GM12878 (cell line): ENCODE measurements around the gene PLB1. TPM values are rescaled to one million over a fixed set of nuclear protein-coding genes. Genes with fewer than 3 reads are reported as not detected.

Experiments used
- ATAC-seq: fragments of 200-7000 bp; cut with Tn5 transposase; 3 replicates; pipeline ENCODE4 v1.9.1; 2020; ENCODE audit warnings: mild to moderate bottlenecking, moderate library complexity
- BruUV-seq: library from RNA; stranded (reverse); fragments of 400-500 nt; replicated peaks from 2 replicates; lab custom pipeline; 2021; lab: Mats Ljungman, UMichigan
- CTCF ChIA-PET: fragments of 300-600 bp; sonication (Branson Sonifier 250); formaldehyde crosslinking; extraction: SDS; loops from one replicate; lab custom pipeline; 2021; ENCODE audit warnings: inconsistent platforms; lab: Yijun Ruan, JAX
- POLR2A ChIA-PET: fragments of 350-600 bp; formaldehyde crosslinking; extraction: SDS; loops from one replicate; lab custom pipeline; 2021; ENCODE audit warnings: inconsistent platforms; lab: Charles Lee
- RAD21 ChIA-PET: fragments of 300-600 bp; sonication (Branson Sonifier 250); formaldehyde crosslinking; loops from one replicate; lab custom pipeline; 2023; ENCODE audit warnings: antibody characterized with exemption; ENCODE audit not compliant: unreplicated experiment; lab: Charles Lee
- SMC1A ChIA-PET: fragments of 300-600 bp; sonication (Branson Sonifier 250); formaldehyde crosslinking; loops from one replicate; lab custom pipeline; 2023; ENCODE audit not compliant: unreplicated experiment, uncharacterized antibody; lab: Charles Lee
- DNase-seq: peaks from one replicate; pipeline ENCODE4 v3.0.0-alpha.2; 2011; ENCODE audit warnings: low read depth, low spot score
- FAIRE-seq: peaks from 3 replicates; lab custom pipeline; 2011; peaks lifted over from hg19 to GRCh38; lab: Jason Lieb, UNC
- H2AFZ ChIP-seq: 2 replicates; pipeline ENCODE4 v1.6.0; 2011; ENCODE audit warnings: low read depth, low read length, control low read depth; ENCODE audit not compliant: control insufficient read depth
- H3K27ac ChIP-seq: 2 replicates; pipeline ENCODE4 v1.5.1; 2011; ENCODE audit warnings: control low read depth; ENCODE audit not compliant: control insufficient read depth, insufficient read depth
- H3K27me3 ChIP-seq, 2 experiments: replicated peaks in 1 of 2; 2 replicates each; pipeline versions ENCODE4 v1.6.0 to v1.6.1; 2011; ENCODE audit warnings: low read length in 1 of 2; ENCODE audit not compliant: control insufficient read depth in 2 of 2, insufficient read depth in 2 of 2
- H3K36me3 ChIP-seq, 2 experiments: 2 replicates each; pipeline ENCODE4 v1.5.1; 2011; ENCODE audit warnings: low read length in 1 of 2; ENCODE audit not compliant: control insufficient read depth in 2 of 2, insufficient read depth in 2 of 2
- H3K4me1 ChIP-seq: 2 replicates; pipeline ENCODE4 v1.6.1; 2011; ENCODE audit warnings: mild to moderate bottlenecking, low read length, moderate library complexity, mixed read lengths; ENCODE audit not compliant: control insufficient read depth, insufficient read depth
- H3K4me2 ChIP-seq: 2 replicates; pipeline ENCODE4 v1.6.0; 2011; ENCODE audit warnings: control low read depth; ENCODE audit not compliant: control insufficient read depth, insufficient read depth
- H3K4me3 ChIP-seq: fragments of 200-600 bp; sonication (generic); 2 replicates; pipeline ENCODE4 v1.5.1; 2016
- H3K79me2 ChIP-seq: 2 replicates; pipeline ENCODE4 v1.6.0; 2011; ENCODE audit warnings: low read length; ENCODE audit not compliant: control insufficient read depth, insufficient read depth
- H3K9ac ChIP-seq: 2 replicates; pipeline ENCODE4 v1.8.0; 2011; ENCODE audit warnings: low read length, control low read depth, mixed read lengths; ENCODE audit not compliant: control insufficient read depth, insufficient read depth
- H3K9me3 ChIP-seq: replicated peaks from 3 replicates; pipeline ENCODE4 v1.5.1; 2011; ENCODE audit warnings: mild to moderate bottlenecking, low read length; ENCODE audit not compliant: control insufficient read depth, insufficient read depth
- H4K20me1 ChIP-seq: 2 replicates; pipeline ENCODE4 v1.6.0; 2011; ENCODE audit not compliant: control insufficient read depth, insufficient read depth
- NFYB ChIP-seq: IDR thresholded peaks from 2 replicates; pipeline ENCODE4 v1.6.1; 2011; ENCODE audit warnings: low read depth, mild to moderate bottlenecking, low read length, improper control_type of control experiment, moderate library complexity; ENCODE audit not compliant: insufficient read depth
- TCF3 ChIP-seq: IDR thresholded peaks from 2 replicates; pipeline ENCODE4 v1.6.1; 2012; ENCODE audit warnings: low read depth, mild to moderate bottlenecking, low read length, borderline replicate concordance; ENCODE audit not compliant: insufficient read depth
- YBX1 ChIP-seq: fragments of 450-650 bp; IDR thresholded peaks from 2 replicates; pipeline ENCODE4 v1.6.1; 2016; ENCODE audit warnings: antibody characterized with exemption
- WGBS: methylation state at CpG from one replicate; pipeline ENCODE4 v1.1.6; 2016; ENCODE audit warnings: low lambda C conversion rate; ENCODE audit not compliant: insufficient replicate concordance, insufficient coverage; ENCODE audit errors: missing lambda C conversion rate; 5-methylcytosine and 5-hydroxymethylcytosine counted together
- in situ Hi-C: fragments of 300-500 bp; cut with MboI; formaldehyde crosslinking; loops from 9 replicates; pipeline ENCODE4 v1.14.3; 2018; ENCODE audit warnings: mixed read lengths
- intact Hi-C: fragments of 100-400 bp; cut with micrococcal nuclease; formaldehyde crosslinking; loops from one replicate; pipeline ENCODE4 v1.14.2; 2022; ENCODE audit not compliant: unreplicated experiment
- polyA plus RNA-seq, 11 experiments: library from polyadenylated mRNA; depleted of rRNA in 4 of 11; unstranded in 6 of 11; stranded (reverse) in 5 of 11; fragments of >200 nt; fragmentation: Nextera tagmentation in 4 of 11; fragmentation: Illumina TruSeq in 1 of 11; extraction: Ambion mirVana in 4 of 11; extraction: Trizol in 1 of 11; gene quantifications; 1 replicate in 1 of 11; 2 replicates in 10 of 11; pipeline versions ENCODE4 v1.2.1 to v1.2.3, GENCODE V29; 2011 to 2016; ENCODE audit warnings: inconsistent platforms in 2 of 11, missing spikeins in 2 of 11, low read depth in 1 of 11
- total RNA-seq, 4 experiments: library from RNA; depleted of rRNA in 3 of 4; stranded (reverse); fragments of >200 nt in 3 of 4; fragmentation: Illumina TruSeq in 1 of 4; extraction: Trizol in 1 of 4; gene quantifications; 2 replicates each; pipeline versions ENCODE4 v1.2.1 to v1.2.3, GENCODE V29; 2013 to 2021
- TF ChIP-seq, protein P1 (sequence below): fragments of 450-650 bp; IDR thresholded peaks from 2 replicates; pipeline ENCODE4 v1.6.1; 2017; ENCODE audit warnings: low read depth, mild to moderate bottlenecking, moderate library complexity
- TF ChIP-seq, protein P2 (sequence below): IDR thresholded peaks from 2 replicates; pipeline ENCODE4 v1.6.1; 2012; ENCODE audit warnings: low read depth, low read length, improper control_type of control experiment
- TF ChIP-seq, protein P3 (sequence below): fragments of 450-650 bp; conservative IDR thresholded peaks from 2 replicates; pipeline ENCODE4 v1.6.1; 2017; ENCODE audit warnings: mild to moderate bottlenecking, moderate library complexity

PLB1 gene
- total and polyA plus RNA-seq, 10 of the 15 experiments (the other 5 are each of a cell fraction or from before 2014, with no cell fraction given): 0.03 to 0.49 (median 0.28) TPM

DNA sequence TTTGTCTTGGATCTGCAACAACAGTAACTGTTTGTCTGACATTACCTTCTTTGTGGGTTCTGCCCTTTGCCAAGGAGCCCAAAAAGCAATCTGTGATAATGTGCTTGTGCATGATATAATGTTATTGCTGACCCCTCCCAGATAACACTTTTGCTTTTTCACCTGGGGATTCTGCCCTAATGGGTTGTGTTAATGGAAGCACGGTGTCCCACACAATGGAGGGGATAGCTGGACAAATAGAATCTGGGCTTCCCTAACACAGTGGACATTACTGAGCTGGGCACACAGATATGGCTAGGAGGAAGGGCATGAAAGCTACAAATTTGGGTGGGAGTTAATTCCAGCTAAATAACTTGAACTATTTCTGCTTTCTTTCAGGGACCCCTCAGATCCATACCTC, 20.6 kb downstream of the PLB1 start:
- no peak overlapping the region for H3K9ac ChIP-seq
- CTCF ChIA-PET: no interaction called here
- TF ChIP-seq, protein P1, sequence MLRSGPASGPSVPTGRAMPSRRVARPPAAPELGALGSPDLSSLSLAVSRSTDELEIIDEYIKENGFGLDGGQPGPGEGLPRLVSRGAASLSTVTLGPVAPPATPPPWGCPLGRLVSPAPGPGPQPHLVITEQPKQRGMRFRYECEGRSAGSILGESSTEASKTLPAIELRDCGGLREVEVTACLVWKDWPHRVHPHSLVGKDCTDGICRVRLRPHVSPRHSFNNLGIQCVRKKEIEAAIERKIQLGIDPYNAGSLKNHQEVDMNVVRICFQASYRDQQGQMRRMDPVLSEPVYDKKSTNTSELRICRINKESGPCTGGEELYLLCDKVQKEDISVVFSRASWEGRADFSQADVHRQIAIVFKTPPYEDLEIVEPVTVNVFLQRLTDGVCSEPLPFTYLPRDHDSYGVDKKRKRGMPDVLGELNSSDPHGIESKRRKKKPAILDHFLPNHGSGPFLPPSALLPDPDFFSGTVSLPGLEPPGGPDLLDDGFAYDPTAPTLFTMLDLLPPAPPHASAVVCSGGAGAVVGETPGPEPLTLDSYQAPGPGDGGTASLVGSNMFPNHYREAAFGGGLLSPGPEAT: no peak
- TF ChIP-seq, protein P2, sequence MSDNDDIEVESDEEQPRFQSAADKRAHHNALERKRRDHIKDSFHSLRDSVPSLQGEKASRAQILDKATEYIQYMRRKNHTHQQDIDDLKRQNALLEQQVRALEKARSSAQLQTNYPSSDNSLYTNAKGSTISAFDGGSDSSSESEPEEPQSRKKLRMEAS: no peak
- TF ChIP-seq YBX1 (no peak), NFYB (no peak), TCF3 (no peak)
- TF ChIP-seq, protein P3, sequence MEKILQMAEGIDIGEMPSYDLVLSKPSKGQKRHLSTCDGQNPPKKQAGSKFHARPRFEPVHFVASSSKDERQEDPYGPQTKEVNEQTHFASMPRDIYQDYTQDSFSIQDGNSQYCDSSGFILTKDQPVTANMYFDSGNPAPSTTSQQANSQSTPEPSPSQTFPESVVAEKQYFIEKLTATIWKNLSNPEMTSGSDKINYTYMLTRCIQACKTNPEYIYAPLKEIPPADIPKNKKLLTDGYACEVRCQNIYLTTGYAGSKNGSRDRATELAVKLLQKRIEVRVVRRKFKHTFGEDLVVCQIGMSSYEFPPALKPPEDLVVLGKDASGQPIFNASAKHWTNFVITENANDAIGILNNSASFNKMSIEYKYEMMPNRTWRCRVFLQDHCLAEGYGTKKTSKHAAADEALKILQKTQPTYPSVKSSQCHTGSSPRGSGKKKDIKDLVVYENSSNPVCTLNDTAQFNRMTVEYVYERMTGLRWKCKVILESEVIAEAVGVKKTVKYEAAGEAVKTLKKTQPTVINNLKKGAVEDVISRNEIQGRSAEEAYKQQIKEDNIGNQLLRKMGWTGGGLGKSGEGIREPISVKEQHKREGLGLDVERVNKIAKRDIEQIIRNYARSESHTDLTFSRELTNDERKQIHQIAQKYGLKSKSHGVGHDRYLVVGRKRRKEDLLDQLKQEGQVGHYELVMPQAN: no peak

More for the DNA sequence above, 20.6 kb downstream of the PLB1 start:
- Histone ChIP-seq H2AFZ (no peak overlapping the region), H3K36me3 (no peaks in the 10 kb centered on the region), H3K4me2 (no peak overlapping the region), H4K20me1 (no peaks in the 10 kb centered on the region), H3K27ac (no peak overlapping the region), H3K4me3 (no peak overlapping the region), H3K27me3 (no peaks in the 10 kb centered on the region), H3K4me1 (no peaks in the 10 kb centered on the region), H3K9me3 (no peaks in the 10 kb centered on the region), H3K79me2 (no peaks in the 10 kb centered on the region)
- ChIA-PET SMC1A (interaction anchor here (1.0 kb wide), 1 partner anchor 14 kb away, joined by 3 read pairs; no protein-coding TSS in a partner anchor), POLR2A (interaction anchor here (0.6 kb wide), 1 partner anchor 13 kb away, joined by 8 read pairs; no protein-coding TSS in a partner anchor), RAD21 (no interaction called here)
- BruUV-seq: no TSS peak
- DNase-seq: no peak
- in situ Hi-C loops: no loop called here
- intact Hi-C loops: no loop called here
- FAIRE-seq: no peak
- no peak for ATAC-seq
- WGBS: 0% methylated on average over 1 of the region's 1 CpG
